GM23248 (cell line): ENCODE measurements around the gene MRM3.
A peak's percentile ranks its signal among the peaks of the same experiment; 100 is the strongest.

ENCODE experiments used
- EZH2 ChIP-seq: fragments of 200-600 bp; sonication (generic); IDR thresholded peaks from 2 replicates; pipeline ENCODE4 v1.6.1; 2018; ENCODE audit warnings: antibody characterized with exemption, mild to moderate bottlenecking; ENCODE audit not compliant: insufficient read depth, poor library complexity, severe bottlenecking
- EZH2phosphoT487 ChIP-seq: fragments of 200-600 bp; sonication (generic); IDR thresholded peaks from 2 replicates; pipeline ENCODE4 v1.6.1; 2018; ENCODE audit warnings: antibody characterized with exemption, moderate library complexity, mild to moderate bottlenecking, low read depth; ENCODE audit not compliant: insufficient read depth

GRCh38 chr17:835263-835662 lies 53.1 kb downstream of the MRM3 start:
- TF ChIP-seq EZH2 (no peak), EZH2phosphoT487 (peak; percentile 59; the same call in 1 of the 2 replicates)
